H9 (cell line): Measurements from ENCODE around the gene TTLL3. TPM values are rescaled to one million over a fixed set of nuclear protein-coding genes. Genes with fewer than 3 reads are reported as not detected.

ENCODE experiments used
- DNase-seq: peaks from one replicate; pipeline ENCODE4 v3.0.0-alpha.2; 2017
- H2AFZ ChIP-seq: one replicate; pipeline ENCODE4 v1.6.1; 2013; ENCODE audit warnings: mild to moderate bottlenecking, low read length, control low read depth, moderate library complexity
- H2AK5ac ChIP-seq: 2 replicates; pipeline ENCODE4 v1.6.1; 2013; ENCODE audit warnings: low read length, control low read depth, mixed read lengths; ENCODE audit not compliant: insufficient read length
- H2BK120ac ChIP-seq: one replicate; pipeline ENCODE4 v1.6.1; 2013; ENCODE audit warnings: low read depth, mild to moderate bottlenecking, low read length, control low read depth, inconsistent platforms; ENCODE audit not compliant: poor library complexity, severe bottlenecking
- H2BK12ac ChIP-seq: 2 replicates; pipeline ENCODE4 v1.6.1; 2013; ENCODE audit warnings: low read length, control low read depth, mixed read lengths, low read depth; ENCODE audit not compliant: insufficient read length
- H2BK15ac ChIP-seq: 2 replicates; pipeline ENCODE4 v1.6.1; 2013; ENCODE audit warnings: low read depth, low read length, control low read depth
- H2BK20ac ChIP-seq: one replicate; pipeline ENCODE4 v1.6.1; 2013; ENCODE audit warnings: low read depth, mild to moderate bottlenecking, low read length, control low read depth, inconsistent platforms; ENCODE audit not compliant: poor library complexity, severe bottlenecking
- H2BK5ac ChIP-seq: 2 replicates; pipeline ENCODE4 v1.6.1; 2013; ENCODE audit warnings: low read length, control low read depth, mixed read lengths; ENCODE audit not compliant: insufficient read length
- H3K14ac ChIP-seq: 2 replicates; pipeline ENCODE4 v1.6.1; 2013; ENCODE audit warnings: low read length, control low read depth; ENCODE audit not compliant: insufficient read depth
- H3K18ac ChIP-seq: 2 replicates; pipeline ENCODE4 v1.6.1; 2013; ENCODE audit warnings: low read depth, mild to moderate bottlenecking, mixed read lengths, low read length, control low read depth; ENCODE audit not compliant: insufficient read length
- H3K23ac ChIP-seq: 2 replicates; pipeline ENCODE4 v1.6.1; 2013; ENCODE audit warnings: low read length, control low read depth, mixed read lengths, low read depth; ENCODE audit not compliant: insufficient read length
- H3K23me2 ChIP-seq: 2 replicates; pipeline ENCODE4 v1.6.1; 2013; ENCODE audit warnings: low read depth, mild to moderate bottlenecking, mixed read lengths, low read length, control low read depth; ENCODE audit not compliant: insufficient read length, poor library complexity, severe bottlenecking
- H3K27ac ChIP-seq: 2 replicates; pipeline ENCODE4 v1.5.1; 2013; ENCODE audit warnings: low read length, control low read depth, mixed read lengths, low read depth; ENCODE audit not compliant: insufficient read length
- H3K27me3 ChIP-seq: 2 replicates; pipeline ENCODE4 v1.6.1; 2013; ENCODE audit warnings: low read length, control low read depth, inconsistent platforms; ENCODE audit not compliant: insufficient read depth
- H3K4ac ChIP-seq: 2 replicates; pipeline ENCODE4 v1.6.1; 2013; ENCODE audit warnings: low read depth, mild to moderate bottlenecking, control low read depth, inconsistent platforms, low read length, moderate library complexity
- H3K4me1 ChIP-seq: 2 replicates; pipeline ENCODE4 v1.6.1; 2013; ENCODE audit warnings: low read length, control low read depth, inconsistent platforms; ENCODE audit not compliant: insufficient read depth
- H3K4me2 ChIP-seq: 2 replicates; pipeline ENCODE4 v1.6.1; 2013; ENCODE audit warnings: low read length, control low read depth, mixed read lengths; ENCODE audit not compliant: insufficient read length, insufficient read depth
- H3K56ac ChIP-seq: 2 replicates; pipeline ENCODE4 v1.6.1; 2013; ENCODE audit warnings: low read depth, mild to moderate bottlenecking, mixed read lengths, low read length, control low read depth; ENCODE audit not compliant: insufficient read length
- H3K79me1 ChIP-seq: 2 replicates; pipeline ENCODE4 v1.6.1; 2013; ENCODE audit warnings: low read depth, mild to moderate bottlenecking, moderate library complexity, low read length, control low read depth, inconsistent platforms; ENCODE audit not compliant: insufficient read depth, poor library complexity, severe bottlenecking
- H3K79me2 ChIP-seq: 2 replicates; pipeline ENCODE4 v1.6.1; 2013; ENCODE audit warnings: low read length, control low read depth, inconsistent platforms; ENCODE audit not compliant: insufficient read depth
- H3K9ac ChIP-seq: 2 replicates; pipeline ENCODE4 v1.6.1; 2013; ENCODE audit warnings: low read length, control low read depth, mixed read lengths; ENCODE audit not compliant: insufficient read length; ENCODE audit errors: extremely low read depth
- H3K9me3 ChIP-seq: one replicate; pipeline ENCODE4 v1.6.1; 2013; ENCODE audit warnings: low read depth, low read length, inconsistent platforms; ENCODE audit not compliant: control insufficient read depth
- H3T11ph ChIP-seq: one replicate; pipeline ENCODE4 v1.6.1; 2013; ENCODE audit warnings: mild to moderate bottlenecking, low read length, control low read depth, inconsistent platforms
- H4K20me1 ChIP-seq: one replicate; pipeline ENCODE4 v1.6.1; 2013; ENCODE audit not compliant: control insufficient read depth, insufficient read length, insufficient read depth
- H4K5ac ChIP-seq: 2 replicates; pipeline ENCODE4 v1.6.1; 2013; ENCODE audit warnings: low read depth, mild to moderate bottlenecking, mixed read lengths, low read length, control low read depth; ENCODE audit not compliant: insufficient read length
- H4K8ac ChIP-seq: replicated peaks from 2 replicates; pipeline ENCODE4 v1.6.1; 2013; ENCODE audit warnings: low read length, control low read depth, mixed read lengths, low read depth; ENCODE audit not compliant: insufficient read length
- H4K91ac ChIP-seq: 2 replicates; pipeline ENCODE4 v1.6.1; 2013; ENCODE audit warnings: low read depth, mild to moderate bottlenecking, moderate library complexity, mixed read lengths, low read length, control low read depth; ENCODE audit not compliant: insufficient read length
- H3K27ac Mint-ChIP-seq, 3 experiments: 2 replicates in 2 of 3; 3 replicates in 1 of 3; pipeline ENCODE4 v1.8.0; 2020 to 2021; ENCODE audit warnings: mixed read lengths in 3 of 3, mild to moderate bottlenecking in 1 of 3, moderate library complexity in 1 of 3
- H3K27me3 Mint-ChIP-seq: 2 replicates; pipeline ENCODE4 v1.8.0; 2021; ENCODE audit warnings: low read depth, mild to moderate bottlenecking, moderate library complexity, mixed read lengths
- H3K36me3 Mint-ChIP-seq, 3 experiments: 2 replicates in 2 of 3; 3 replicates in 1 of 3; pipeline ENCODE4 v1.8.0; 2020 to 2021; ENCODE audit warnings: low read depth in 3 of 3, mixed read lengths in 3 of 3; ENCODE audit not compliant: insufficient read depth in 1 of 3
- H3K4me1 Mint-ChIP-seq, 2 experiments: 2 replicates each; pipeline ENCODE4 v1.8.0; 2020; ENCODE audit warnings: mixed read lengths in 2 of 2
- H3K4me3 Mint-ChIP-seq, 2 experiments: 2 replicates in 1 of 2; 3 replicates in 1 of 2; pipeline ENCODE4 v1.8.0; 2020 to 2021; ENCODE audit warnings: mild to moderate bottlenecking in 2 of 2, mixed read lengths in 2 of 2, moderate library complexity in 1 of 2
- H3K9me3 Mint-ChIP-seq, 2 experiments: 2 replicates in 1 of 2; 3 replicates in 1 of 2; pipeline ENCODE4 v1.8.0; 2020; ENCODE audit warnings: mild to moderate bottlenecking in 2 of 2, mixed read lengths in 2 of 2, moderate library complexity in 1 of 2
- WGBS: extraction: QIAGEN DNeasy Blood & Tissue Kit; methylation state at CpG from one replicate; pipeline ENCODE4 v1.1.7; 2013; ENCODE audit warnings: missing lambda C conversion rate, low lambda C conversion rate, mixed read lengths; ENCODE audit not compliant: insufficient read length; ENCODE audit errors: extremely low coverage; 5-methylcytosine and 5-hydroxymethylcytosine counted together
- total RNA-seq: library from RNA; stranded (reverse); gene quantifications from 2 replicates; pipeline ENCODE4 v1.2.1, GENCODE V29; 2021
- TF ChIP-seq, protein P1 (sequence below): fragments of 200-600 bp; sonication (generic); conservative IDR thresholded peaks from 3 replicates; pipeline ENCODE4 v1.8.0; 2021; ENCODE audit warnings: antibody characterized with exemption, mild to moderate bottlenecking

Gene TTLL3
- total RNA-seq, 1 experiment from 2014 or later = 14.4 TPM

DNA sequence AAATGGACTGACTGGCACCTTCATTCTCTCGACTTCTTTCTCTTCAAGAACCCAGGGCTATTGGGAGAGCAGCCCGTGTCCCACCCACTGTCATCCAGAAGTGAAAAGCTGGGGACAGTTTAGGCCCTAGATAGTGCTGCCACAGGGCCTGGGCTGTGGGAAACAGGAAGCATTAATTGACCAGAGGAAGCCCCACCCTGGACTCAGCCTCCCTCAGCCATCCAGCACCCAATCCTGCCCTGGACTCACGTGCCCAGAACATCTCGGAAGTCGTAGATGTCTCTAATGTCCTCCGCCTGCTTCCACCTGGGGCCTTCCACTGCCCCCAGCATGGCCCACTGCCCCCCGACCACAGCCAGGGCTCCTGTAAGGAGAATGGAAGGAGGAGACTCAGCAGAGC is 42.6 kb upstream of the TTLL3 start:
- no peak overlapping the region for H3K56ac ChIP-seq

More for the DNA sequence above, 42.6 kb upstream of the TTLL3 start:
- Mint-ChIP-seq H3K4me3 (no peak overlapping the region), H3K36me3 (peaks cover 0 to 16% (median 2%) of the 10 kb centered on the region in 3 experiments; a peak in 3 of 7 replicates), H3K27ac (no peak overlapping the region; a peak in 1 of 7 replicates), H3K27me3 (peaks cover 50% of the 10 kb centered on the region), H3K9me3 (no peaks in the 10 kb centered on the region), H3K4me1 (peaks cover 21 to 32% of the 10 kb centered on the region in 2 experiments)
- no peaks in the 10 kb centered on the region for H3K79me1 ChIP-seq
- H4K91ac ChIP-seq = no peak overlapping the region
- H2BK15ac ChIP-seq = no peak overlapping the region
- H3K18ac ChIP-seq = no peak overlapping the region
- TF ChIP-seq, protein P1, sequence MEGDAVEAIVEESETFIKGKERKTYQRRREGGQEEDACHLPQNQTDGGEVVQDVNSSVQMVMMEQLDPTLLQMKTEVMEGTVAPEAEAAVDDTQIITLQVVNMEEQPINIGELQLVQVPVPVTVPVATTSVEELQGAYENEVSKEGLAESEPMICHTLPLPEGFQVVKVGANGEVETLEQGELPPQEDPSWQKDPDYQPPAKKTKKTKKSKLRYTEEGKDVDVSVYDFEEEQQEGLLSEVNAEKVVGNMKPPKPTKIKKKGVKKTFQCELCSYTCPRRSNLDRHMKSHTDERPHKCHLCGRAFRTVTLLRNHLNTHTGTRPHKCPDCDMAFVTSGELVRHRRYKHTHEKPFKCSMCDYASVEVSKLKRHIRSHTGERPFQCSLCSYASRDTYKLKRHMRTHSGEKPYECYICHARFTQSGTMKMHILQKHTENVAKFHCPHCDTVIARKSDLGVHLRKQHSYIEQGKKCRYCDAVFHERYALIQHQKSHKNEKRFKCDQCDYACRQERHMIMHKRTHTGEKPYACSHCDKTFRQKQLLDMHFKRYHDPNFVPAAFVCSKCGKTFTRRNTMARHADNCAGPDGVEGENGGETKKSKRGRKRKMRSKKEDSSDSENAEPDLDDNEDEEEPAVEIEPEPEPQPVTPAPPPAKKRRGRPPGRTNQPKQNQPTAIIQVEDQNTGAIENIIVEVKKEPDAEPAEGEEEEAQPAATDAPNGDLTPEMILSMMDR = no peak
- H3K23me2 ChIP-seq = no peaks in the 10 kb centered on the region
- no peaks in the 10 kb centered on the region; the same call in 1 of the 2 replicates for H3K27me3 ChIP-seq
- H3K79me2 ChIP-seq = no peaks in the 10 kb centered on the region
- no peak overlapping the region for H2AFZ ChIP-seq
- no peaks in the 10 kb centered on the region for H3K9me3 ChIP-seq
- H3K4ac ChIP-seq = no peak overlapping the region
- H4K8ac ChIP-seq = no peak overlapping the region
- H3K9ac ChIP-seq = no peak overlapping the region
- no CpG with 5 or more reads among the region's 7 CpGs for WGBS
- no peaks in the 10 kb centered on the region for H3K4me1 ChIP-seq
- no peak overlapping the region for H3K23ac ChIP-seq
- H3K4me2 ChIP-seq = no peak overlapping the region
- H2BK120ac ChIP-seq = no peak overlapping the region
- no peak overlapping the region for H2BK12ac ChIP-seq
- H3T11ph ChIP-seq = no peak overlapping the region
- no peak overlapping the region for H2BK5ac ChIP-seq
- H2AK5ac ChIP-seq = no peak overlapping the region
- H2BK20ac ChIP-seq = no peak overlapping the region
- no peak for DNase-seq
- H3K14ac ChIP-seq = no peak overlapping the region
- no peaks in the 10 kb centered on the region for H4K20me1 ChIP-seq
- H4K5ac ChIP-seq = no peak overlapping the region
- no peak overlapping the region for H3K27ac ChIP-seq
